KMS-11 (cell line): Measurements from ENCODE around the gene CCDC169.
A peak's percentile ranks its signal among the peaks of the same experiment; 100 is the strongest.

Experiments used
- H2AFZ ChIP-seq: fragments of 200-600 bp; sonication (generic); 2 replicates; pipeline ENCODE4 v1.6.1; 2016; ENCODE audit warnings: antibody characterized with exemption, mixed run types, low read depth
- H3K27ac ChIP-seq: fragments of 200-600 bp; sonication (generic); 2 replicates; pipeline ENCODE4 v1.6.1; 2016; ENCODE audit warnings: mild to moderate bottlenecking, mixed run types
- H3K27me3 ChIP-seq: fragments of 200-600 bp; sonication (generic); 2 replicates; pipeline ENCODE4 v1.6.1; 2017; ENCODE audit warnings: mild to moderate bottlenecking, low read depth, mixed run types, moderate library complexity; ENCODE audit not compliant: insufficient read depth
- H3K36me3 ChIP-seq: fragments of 200-600 bp; sonication (generic); 2 replicates; pipeline ENCODE4 v1.6.1; 2017; ENCODE audit warnings: mild to moderate bottlenecking, mixed run types; ENCODE audit not compliant: insufficient read depth
- H3K4me1 ChIP-seq: fragments of 200-600 bp; sonication (generic); 2 replicates; pipeline ENCODE4 v1.6.1; 2016; ENCODE audit warnings: mild to moderate bottlenecking, low read depth, mixed run types; ENCODE audit not compliant: poor library complexity, severe bottlenecking
- H3K4me2 ChIP-seq: fragments of 200-600 bp; sonication (generic); 2 replicates; pipeline ENCODE4 v1.7.0; 2016; ENCODE audit warnings: mild to moderate bottlenecking, mixed run types
- H3K4me3 ChIP-seq: fragments of 200-600 bp; sonication (generic); IDR thresholded peaks from 2 replicates; pipeline ENCODE4 v1.6.1; 2017; ENCODE audit warnings: low read depth, low read length, mixed read lengths; ENCODE audit not compliant: insufficient read depth
- H3K79me2 ChIP-seq: fragments of 200-600 bp; sonication (generic); 2 replicates; pipeline ENCODE4 v1.6.1; 2016; ENCODE audit warnings: low read depth, mixed run types; ENCODE audit not compliant: insufficient read depth
- H3K9ac ChIP-seq: fragments of 200-600 bp; sonication (generic); 2 replicates; pipeline ENCODE4 v1.6.1; 2016; ENCODE audit warnings: mild to moderate bottlenecking, mixed run types
- H4K20me1 ChIP-seq: fragments of 200-600 bp; sonication (generic); 2 replicates; pipeline ENCODE4 v1.6.1; 2016; ENCODE audit warnings: mild to moderate bottlenecking, mixed run types; ENCODE audit not compliant: insufficient read depth
- TF ChIP-seq, protein P1 (sequence below): fragments of 200-600 bp; sonication (generic); conservative IDR thresholded peaks from 2 replicates; pipeline ENCODE4 v1.6.1; 2017; ENCODE audit warnings: low read depth, mild to moderate bottlenecking, antibody characterized with exemption, low read length, moderate library complexity, mixed read lengths

CCDC169 gene

DNA sequence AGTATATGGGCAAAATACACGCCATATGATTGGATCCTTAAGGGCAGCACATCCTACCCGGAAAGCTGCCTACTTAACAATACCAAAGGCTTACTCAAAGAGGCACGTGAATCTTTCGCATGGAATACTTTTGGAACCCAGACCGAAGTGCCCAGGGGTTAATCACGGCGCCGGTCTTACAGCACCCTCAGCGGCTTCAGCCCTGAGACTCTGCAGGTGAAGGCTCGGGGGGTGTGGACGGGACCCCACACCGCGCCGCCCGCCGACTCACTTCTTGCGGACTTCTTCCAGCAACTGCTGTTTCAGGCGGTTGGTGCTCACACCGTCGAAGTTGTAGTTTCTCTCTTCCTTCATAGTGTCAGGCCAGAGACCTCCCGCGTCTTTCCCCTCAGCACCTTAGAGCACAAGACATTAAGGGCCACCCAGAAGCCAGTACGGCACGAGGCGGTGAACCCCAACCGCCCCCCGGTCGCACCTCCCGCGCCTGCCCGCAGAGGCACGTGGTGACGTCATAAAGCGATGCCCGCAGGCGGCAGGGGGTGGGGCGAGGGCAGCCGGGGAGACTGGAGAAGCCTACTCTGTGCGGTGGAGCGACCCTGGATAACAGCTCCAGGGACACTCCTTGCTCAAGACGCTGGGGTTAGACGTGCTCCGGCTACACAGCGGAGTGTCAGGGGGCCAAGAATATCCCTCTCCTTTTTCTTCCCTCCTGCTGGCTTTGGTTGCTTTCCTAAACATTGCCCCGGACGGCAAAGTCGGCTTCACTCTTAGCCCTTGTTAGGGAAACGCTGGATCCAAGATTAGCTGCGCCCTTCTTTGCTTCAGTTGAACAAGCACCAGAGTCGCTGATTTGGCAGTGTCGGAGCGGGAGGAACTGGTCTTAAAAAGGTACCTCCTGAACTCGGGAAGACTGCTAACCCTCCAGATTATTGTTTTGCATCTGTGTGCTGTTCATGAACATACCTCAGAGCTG is at the start of gene CCDC169:
TSS of gene CCDC169 (minus strand) at position 449 of the 973 bp plus-strand sequence. CDS start at position 354, 95 bp downstream.
- Histone ChIP-seq H3K9ac (peak within 1 kb of the TSS; percentile 66), H3K4me2 (peak within 1 kb of the TSS; percentile 83), H3K27me3 (no peaks in the 10 kb centered on the region), H3K4me1 (no peaks in the 10 kb centered on the region), H3K4me3 (no peak within 1 kb of the TSS), H2AFZ (peak within 1 kb of the TSS; percentile 85), H3K79me2 (no peaks in the 10 kb centered on the region), H3K27ac (no peak within 1 kb of the TSS), H3K36me3 (no peaks in the 10 kb centered on the region), H4K20me1 (no peaks in the 10 kb centered on the region)
- TF ChIP-seq, protein P1, sequence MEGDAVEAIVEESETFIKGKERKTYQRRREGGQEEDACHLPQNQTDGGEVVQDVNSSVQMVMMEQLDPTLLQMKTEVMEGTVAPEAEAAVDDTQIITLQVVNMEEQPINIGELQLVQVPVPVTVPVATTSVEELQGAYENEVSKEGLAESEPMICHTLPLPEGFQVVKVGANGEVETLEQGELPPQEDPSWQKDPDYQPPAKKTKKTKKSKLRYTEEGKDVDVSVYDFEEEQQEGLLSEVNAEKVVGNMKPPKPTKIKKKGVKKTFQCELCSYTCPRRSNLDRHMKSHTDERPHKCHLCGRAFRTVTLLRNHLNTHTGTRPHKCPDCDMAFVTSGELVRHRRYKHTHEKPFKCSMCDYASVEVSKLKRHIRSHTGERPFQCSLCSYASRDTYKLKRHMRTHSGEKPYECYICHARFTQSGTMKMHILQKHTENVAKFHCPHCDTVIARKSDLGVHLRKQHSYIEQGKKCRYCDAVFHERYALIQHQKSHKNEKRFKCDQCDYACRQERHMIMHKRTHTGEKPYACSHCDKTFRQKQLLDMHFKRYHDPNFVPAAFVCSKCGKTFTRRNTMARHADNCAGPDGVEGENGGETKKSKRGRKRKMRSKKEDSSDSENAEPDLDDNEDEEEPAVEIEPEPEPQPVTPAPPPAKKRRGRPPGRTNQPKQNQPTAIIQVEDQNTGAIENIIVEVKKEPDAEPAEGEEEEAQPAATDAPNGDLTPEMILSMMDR, result no peak

DNA sequence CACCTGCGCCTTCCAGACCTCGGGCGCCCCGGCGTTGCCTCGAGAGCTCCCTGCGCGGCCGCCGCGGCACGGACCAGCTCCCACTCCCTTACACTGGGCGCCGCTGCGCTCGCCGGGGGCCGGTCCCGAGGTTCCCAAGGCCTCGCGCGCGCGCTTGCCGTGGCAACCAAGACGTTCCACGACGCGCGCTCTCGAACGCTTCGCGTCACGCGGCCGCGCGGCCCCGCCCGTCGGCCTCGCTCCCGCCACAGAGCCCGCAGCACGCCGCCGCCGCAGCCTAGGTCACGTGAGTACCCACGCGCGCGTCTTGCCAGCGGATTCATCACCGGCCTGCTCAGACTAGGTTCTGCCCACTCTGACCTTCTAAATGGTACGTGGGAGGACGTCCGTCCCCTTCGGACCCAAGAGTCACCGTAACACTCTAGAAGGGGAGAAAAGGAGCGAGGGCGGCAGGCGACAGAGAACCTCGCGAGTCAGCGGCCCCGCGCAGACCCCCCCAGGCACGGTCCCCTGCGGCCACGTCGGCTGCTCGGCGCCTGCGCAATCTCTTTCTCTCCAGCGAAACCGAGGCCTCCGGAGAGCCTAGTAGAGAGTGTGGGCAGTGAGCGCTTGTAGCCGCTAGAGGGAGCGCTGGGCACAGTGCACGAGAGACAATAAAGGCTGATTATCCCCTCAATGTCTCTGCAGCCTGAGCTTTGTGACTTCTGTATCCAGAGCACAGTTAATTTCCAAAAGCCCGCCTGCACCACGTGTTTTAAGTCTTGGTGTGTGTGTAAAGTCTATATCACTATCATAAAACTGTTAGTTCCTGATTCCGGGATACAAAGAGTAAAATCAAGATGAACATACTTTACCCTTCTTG is 48.8 kb upstream of the CCDC169 start, which contains the start of gene SPART:
TSS of gene SPART (minus strand) at position 173 of the 862 bp plus-strand sequence. CDS start 10,564 bp downstream, outside the sequence.
- H3K27me3 ChIP-seq, result no peaks in the 10 kb centered on the region
- H4K20me1 ChIP-seq, result no peaks in the 10 kb centered on the region
- H3K4me2 ChIP-seq, result peak within 1 kb of the TSS; percentile 57
- H3K36me3 ChIP-seq, result no peaks in the 10 kb centered on the region
- peak within 1 kb of the TSS; percentile 91 for H3K9ac ChIP-seq
- peaks cover 6% of the 10 kb centered on the region for H3K4me1 ChIP-seq
- H2AFZ ChIP-seq, result peak within 1 kb of the TSS; percentile 96
- 0 out of 2 replicates have a peak, but pooled peaks cover 6% of the 10 kb centered on the region for H3K79me2 ChIP-seq
- TF ChIP-seq, protein P1, result peak; percentile 78
- peak within 1 kb of the TSS; percentile 63 for H3K27ac ChIP-seq
- no peak within 1 kb of the TSS for H3K4me3 ChIP-seq

DNA sequence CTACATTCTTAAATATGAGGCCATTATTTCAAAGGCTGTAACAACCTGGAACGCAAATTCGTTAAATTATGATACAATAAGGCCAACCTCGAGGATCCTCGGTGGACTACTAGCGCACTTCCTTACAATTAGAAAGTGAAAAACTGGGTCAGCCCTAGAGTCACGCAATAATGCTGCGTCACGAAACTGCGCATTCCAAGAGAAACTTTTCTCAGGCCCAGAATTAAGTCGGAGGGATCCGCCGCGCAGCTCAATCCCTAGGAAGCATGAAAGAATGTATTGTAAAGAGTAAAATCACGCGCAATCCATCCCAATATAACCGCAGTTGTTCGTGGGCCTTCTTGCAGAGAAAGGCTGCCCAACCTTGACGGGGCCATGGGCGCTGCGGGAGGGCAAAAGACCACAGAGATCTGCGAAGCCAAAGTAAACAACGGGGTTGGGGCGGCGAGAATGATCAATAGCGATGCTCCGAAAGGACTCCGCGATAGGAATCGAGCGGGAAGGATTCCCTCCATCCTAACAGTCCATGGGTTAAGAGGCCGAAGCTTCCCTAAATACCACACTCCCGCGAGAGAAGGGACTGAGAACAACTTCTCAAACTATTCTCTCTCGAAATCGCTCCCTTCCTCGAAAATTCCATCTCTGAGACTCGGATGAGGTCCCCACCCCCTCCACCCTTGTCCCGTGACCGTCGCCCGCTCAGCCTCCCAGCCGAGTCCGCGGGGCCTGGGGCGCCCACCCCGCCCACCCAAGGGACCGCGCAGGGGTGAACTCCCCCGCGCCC is 48.0 kb upstream of the CCDC169 start:
- no peaks in the 10 kb centered on the region for H3K36me3 ChIP-seq
- H3K27ac ChIP-seq, result peak overlapping the region; percentile 63
- peak overlapping the region; percentile 91; the same call in 1 of the 2 replicates for H3K9ac ChIP-seq
- H3K4me2 ChIP-seq, result peak overlapping the region; percentile 57
- TF ChIP-seq, protein P1, result no peak
- no peaks in the 10 kb centered on the region for H4K20me1 ChIP-seq
- 0 out of 2 replicates have a peak, but pooled peaks cover 6% of the 10 kb centered on the region for H3K79me2 ChIP-seq
- peaks cover 6% of the 10 kb centered on the region for H3K4me1 ChIP-seq
- H2AFZ ChIP-seq, result peak overlapping the region; percentile 96
- H3K27me3 ChIP-seq, result no peaks in the 10 kb centered on the region
- H3K4me3 ChIP-seq, result no peak overlapping the region
